ENCODE measurements around the gene OSBPL2.

GRCh38 chr20:62202083-62202395, 36.3 kb upstream of the OSBPL2 start:
- TF ChIP-seq, protein P1, sequence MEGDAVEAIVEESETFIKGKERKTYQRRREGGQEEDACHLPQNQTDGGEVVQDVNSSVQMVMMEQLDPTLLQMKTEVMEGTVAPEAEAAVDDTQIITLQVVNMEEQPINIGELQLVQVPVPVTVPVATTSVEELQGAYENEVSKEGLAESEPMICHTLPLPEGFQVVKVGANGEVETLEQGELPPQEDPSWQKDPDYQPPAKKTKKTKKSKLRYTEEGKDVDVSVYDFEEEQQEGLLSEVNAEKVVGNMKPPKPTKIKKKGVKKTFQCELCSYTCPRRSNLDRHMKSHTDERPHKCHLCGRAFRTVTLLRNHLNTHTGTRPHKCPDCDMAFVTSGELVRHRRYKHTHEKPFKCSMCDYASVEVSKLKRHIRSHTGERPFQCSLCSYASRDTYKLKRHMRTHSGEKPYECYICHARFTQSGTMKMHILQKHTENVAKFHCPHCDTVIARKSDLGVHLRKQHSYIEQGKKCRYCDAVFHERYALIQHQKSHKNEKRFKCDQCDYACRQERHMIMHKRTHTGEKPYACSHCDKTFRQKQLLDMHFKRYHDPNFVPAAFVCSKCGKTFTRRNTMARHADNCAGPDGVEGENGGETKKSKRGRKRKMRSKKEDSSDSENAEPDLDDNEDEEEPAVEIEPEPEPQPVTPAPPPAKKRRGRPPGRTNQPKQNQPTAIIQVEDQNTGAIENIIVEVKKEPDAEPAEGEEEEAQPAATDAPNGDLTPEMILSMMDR (IDR thresholded peaks at IDR 0.05 in 2 of 3, conservative IDR thresholded peaks at IDR 0.05 in 1 of 3; ENCODE audit: borderline replicate concordance in 1 of 3, insufficient read depth in 1 of 3, low read depth in 2 of 3, low read length in 2 of 3) = no peak
- no peak for TF ChIP-seq POLR2A (IDR thresholded peaks at IDR 0.05; ENCODE audit: borderline replicate concordance, extremely low read depth, insufficient read depth, insufficient read length)
- no peak for TF ChIP-seq RAD21 (IDR thresholded peaks at IDR 0.05; ENCODE audit: low read depth)
- TF ChIP-seq TCF7L2 (IDR thresholded peaks at IDR 0.05; ENCODE audit: borderline replicate concordance, extremely low read depth, insufficient read depth, insufficient read length) = no peak
- no peak for TF ChIP-seq JUND (IDR thresholded peaks at IDR 0.05)
- no peak for TF ChIP-seq ELF1 (IDR thresholded peaks at IDR 0.05; ENCODE audit: borderline replicate concordance, low read depth)
- TF ChIP-seq SRF (IDR thresholded peaks at IDR 0.05; ENCODE audit: low read depth) = no peak

Measured in HCT116 (cell line).